Esophagus muscularis mucosa (tissue), 4 donors: Measurements from ENCODE around the gene GALT. TPM values are rescaled to one million over a fixed set of nuclear protein-coding genes. Genes with fewer than 3 reads are reported as not detected.

ENCODE experiments used
- DNase-seq: peaks from one replicate; pipeline ENCODE4 v3.0.0-alpha.2; 2017; ENCODE audit errors: extremely low spot score
- H3K27ac ChIP-seq, 4 donors: fragments of 200-600 bp; sonication (generic); replicated peaks in 1 of 4; 1 replicate in 3 of 4; 2 replicates in 1 of 4; pipeline ENCODE4 v1.5.1; 2016 to 2019; ENCODE audit warnings: mild to moderate bottlenecking in 1 of 4
- H3K27me3 ChIP-seq, 4 donors: fragments of 200-600 bp; sonication (generic); one replicate each; pipeline versions ENCODE4 v1.5.1 to v1.6.0; 2016 to 2019
- H3K36me3 ChIP-seq, 4 donors: fragments of 200-600 bp; sonication (generic); one replicate each; pipeline ENCODE4 v1.5.1; 2016 to 2019
- H3K4me1 ChIP-seq, 4 donors: fragments of 200-600 bp; sonication (generic); one replicate each; pipeline ENCODE4 v1.5.1; 2016 to 2019
- H3K4me3 ChIP-seq, 4 donors: fragments of 200-600 bp; sonication (generic); 1 replicate in 2 of 4; 2 replicates in 2 of 4; pipeline ENCODE4 v1.5.1; 2016 to 2019; ENCODE audit warnings: mild to moderate bottlenecking in 4 of 4, moderate library complexity in 1 of 4
- H3K9me3 ChIP-seq, 4 donors: fragments of 200-600 bp; sonication (generic); 1 replicate in 3 of 4; 2 replicates in 1 of 4; pipeline ENCODE4 v1.5.1; 2016 to 2019
- EP300 ChIP-seq: sonication (generic); formaldehyde crosslinking; IDR thresholded peaks from one replicate; pipeline ENCODE4 v1.6.1; 2017; ENCODE audit warnings: antibody characterized with exemption
- POLR2A ChIP-seq: fragments of 450-650 bp; IDR thresholded peaks from one replicate; pipeline ENCODE4 v1.6.1; 2017; ENCODE audit warnings: antibody characterized with exemption, moderate library complexity, mild to moderate bottlenecking, low read depth
- POLR2AphosphoS5 ChIP-seq, 2 donors: sonication (generic); formaldehyde crosslinking; IDR thresholded peaks; one replicate each; pipeline ENCODE4 v1.6.1; 2017; ENCODE audit warnings: antibody characterized with exemption in 2 of 2
- WGBS: methylation state at CpG from one replicate; pipeline ENCODE4 v1.1.5; 2018; 5-methylcytosine and 5-hydroxymethylcytosine counted together
- intact Hi-C: fragments of 100-400 bp; cut with DNase I; formaldehyde crosslinking; loops from one replicate; pipeline ENCODE4 v1.15.1; 2023
- total RNA-seq, 4 donors: library from RNA; depleted of rRNA; stranded (reverse); fragments of >200 nt; gene quantifications; one replicate each; pipeline versions ENCODE4 v1.1.0 to v1.2.1, GENCODE V29; 2016
- TF ChIP-seq, protein P1 (sequence below), 3 experiments: fragments of 200-600 bp in 2 of 3; fragments of 450-650 bp in 1 of 3; sonication (generic) in 2 of 3; IDR thresholded peaks; one replicate each; pipeline ENCODE4 v1.5.1; 2017 to 2019; ENCODE audit warnings: antibody characterized with exemption in 3 of 3, mild to moderate bottlenecking in 2 of 3, moderate library complexity in 1 of 3

The GALT gene
- total RNA-seq, 4 donors from 2014 or later: 15.9 to 34.7 (median 22.9) TPM

DNA sequence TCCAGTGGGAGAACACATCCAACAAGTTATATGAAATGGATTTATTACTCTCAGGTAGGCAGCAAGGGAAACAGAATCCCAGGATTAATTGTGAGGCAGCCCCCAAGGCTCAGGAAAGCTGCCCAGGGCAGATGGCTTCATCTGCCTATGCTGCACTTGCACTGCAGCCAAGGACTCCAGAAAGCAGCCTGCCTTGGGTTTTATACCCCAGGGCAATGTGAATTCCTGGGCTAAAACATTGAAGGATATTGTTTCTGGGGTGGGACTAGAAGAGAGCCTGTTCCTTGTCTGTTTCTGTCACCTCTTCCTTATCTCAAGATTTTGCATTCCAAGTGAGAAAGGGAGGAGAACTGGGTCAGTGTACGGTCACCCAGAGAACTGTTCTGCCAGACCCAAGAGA, 24.8 kb downstream of the GALT start:
- Histone ChIP-seq H3K4me1 (peaks cover 10 to 15% (median 14%) of the 10 kb centered on the region in 4 donors), H3K27ac (no peak overlapping the region), H3K27me3 (no peaks in the 10 kb centered on the region), H3K9me3 (no peaks in the 10 kb centered on the region), H3K36me3 (peaks cover 0 to 22% (median 6%) of the 10 kb centered on the region in 4 donors), H3K4me3 (no peak overlapping the region)
- 100% methylated on average over 1 of the region's 1 CpG for WGBS
- intact Hi-C loops: no loop called here
- TF ChIP-seq EP300 (no peak), POLR2A (no peak), POLR2AphosphoS5 (IDR thresholded peaks at IDR 0.05) (no peak)
- TF ChIP-seq, protein P1, sequence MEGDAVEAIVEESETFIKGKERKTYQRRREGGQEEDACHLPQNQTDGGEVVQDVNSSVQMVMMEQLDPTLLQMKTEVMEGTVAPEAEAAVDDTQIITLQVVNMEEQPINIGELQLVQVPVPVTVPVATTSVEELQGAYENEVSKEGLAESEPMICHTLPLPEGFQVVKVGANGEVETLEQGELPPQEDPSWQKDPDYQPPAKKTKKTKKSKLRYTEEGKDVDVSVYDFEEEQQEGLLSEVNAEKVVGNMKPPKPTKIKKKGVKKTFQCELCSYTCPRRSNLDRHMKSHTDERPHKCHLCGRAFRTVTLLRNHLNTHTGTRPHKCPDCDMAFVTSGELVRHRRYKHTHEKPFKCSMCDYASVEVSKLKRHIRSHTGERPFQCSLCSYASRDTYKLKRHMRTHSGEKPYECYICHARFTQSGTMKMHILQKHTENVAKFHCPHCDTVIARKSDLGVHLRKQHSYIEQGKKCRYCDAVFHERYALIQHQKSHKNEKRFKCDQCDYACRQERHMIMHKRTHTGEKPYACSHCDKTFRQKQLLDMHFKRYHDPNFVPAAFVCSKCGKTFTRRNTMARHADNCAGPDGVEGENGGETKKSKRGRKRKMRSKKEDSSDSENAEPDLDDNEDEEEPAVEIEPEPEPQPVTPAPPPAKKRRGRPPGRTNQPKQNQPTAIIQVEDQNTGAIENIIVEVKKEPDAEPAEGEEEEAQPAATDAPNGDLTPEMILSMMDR (IDR thresholded peaks at IDR 0.05): no peak
- no peak for DNase-seq

DNA sequence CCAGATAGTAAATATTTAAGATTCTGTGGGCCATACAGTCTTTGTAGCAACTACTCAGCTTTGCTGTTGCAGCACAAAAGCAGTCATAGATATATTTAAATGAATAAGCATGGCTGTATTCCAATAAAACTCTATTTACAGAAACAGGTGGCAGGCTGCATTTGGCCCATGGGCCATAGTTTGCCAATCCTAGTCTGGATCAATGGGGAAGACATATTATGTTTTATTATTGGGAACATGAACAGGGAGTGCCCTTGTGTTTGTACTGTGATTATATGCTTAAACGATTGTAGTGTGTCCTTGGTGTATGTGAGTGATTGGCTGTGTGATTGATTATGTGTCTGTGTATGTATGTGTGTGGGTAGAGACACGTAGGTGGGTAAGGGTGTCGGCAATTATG, 28.0 kb downstream of the GALT start:
- Histone ChIP-seq H3K4me3 (no peak overlapping the region), H3K4me1 (no peaks in the 10 kb centered on the region), H3K27me3 (no peaks in the 10 kb centered on the region), H3K36me3 (peaks cover 0 to 20% (median 0%) of the 10 kb centered on the region in 4 donors), H3K27ac (no peak overlapping the region), H3K9me3 (no peaks in the 10 kb centered on the region)
- no peak for DNase-seq
- WGBS: 93% methylated on average over 3 of the region's 3 CpGs
- TF ChIP-seq POLR2AphosphoS5 (IDR thresholded peaks at IDR 0.05) (no peak), POLR2A (no peak), EP300 (no peak)
- TF ChIP-seq, protein P1 (IDR thresholded peaks at IDR 0.05): no peak
- intact Hi-C loops: no loop called here

DNA sequence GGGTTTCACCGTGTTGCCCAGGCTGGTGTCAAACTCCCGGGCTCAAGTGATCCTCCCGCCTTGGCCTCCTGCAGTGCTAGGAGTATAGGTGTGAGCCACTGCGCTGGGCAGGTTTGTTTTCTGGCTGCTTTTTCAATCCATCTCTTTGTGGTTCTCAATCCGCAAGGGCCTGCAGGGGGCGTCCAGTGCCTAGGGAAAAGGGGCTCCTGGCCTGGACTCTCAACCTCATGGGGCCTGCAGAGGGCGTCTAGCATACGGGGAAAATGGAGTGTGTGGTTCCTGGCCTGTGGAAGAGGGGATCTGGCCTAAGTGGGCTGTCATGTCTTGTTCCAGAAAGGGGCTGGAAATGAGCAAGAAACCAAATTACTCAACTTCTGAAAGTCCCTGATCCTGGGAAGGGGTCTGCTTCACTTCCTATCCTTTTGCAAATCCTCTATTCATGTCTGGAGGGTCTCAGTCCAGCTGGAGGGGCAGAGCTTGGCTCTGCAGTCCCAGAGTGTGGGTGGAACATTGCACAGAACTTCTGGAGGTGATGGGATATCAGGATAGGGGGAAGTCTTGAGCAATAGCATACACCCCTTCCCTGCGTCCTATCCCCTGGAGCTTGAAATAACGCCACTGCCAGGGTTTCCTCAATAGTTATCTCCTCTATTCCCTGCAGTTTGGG, 28.7 kb downstream of the GALT start:
- Histone ChIP-seq H3K9me3 (no peaks in the 10 kb centered on the region), H3K4me1 (no peaks in the 10 kb centered on the region), H3K27me3 (no peaks in the 10 kb centered on the region), H3K4me3 (no peak overlapping the region), H3K36me3 (peaks cover 0 to 14% (median 0%) of the 10 kb centered on the region in 4 donors), H3K27ac (no peak overlapping the region)
- no peak for DNase-seq
- TF ChIP-seq EP300: no peak
- TF ChIP-seq, protein P1 (IDR thresholded peaks at IDR 0.05): peak; percentile 24 to 39 (median 37)
- TF ChIP-seq POLR2AphosphoS5 (IDR thresholded peaks at IDR 0.05): no peak
- 44% methylated on average over 10 of the region's 10 CpGs for WGBS
- intact Hi-C loops: no loop called here

DNA sequence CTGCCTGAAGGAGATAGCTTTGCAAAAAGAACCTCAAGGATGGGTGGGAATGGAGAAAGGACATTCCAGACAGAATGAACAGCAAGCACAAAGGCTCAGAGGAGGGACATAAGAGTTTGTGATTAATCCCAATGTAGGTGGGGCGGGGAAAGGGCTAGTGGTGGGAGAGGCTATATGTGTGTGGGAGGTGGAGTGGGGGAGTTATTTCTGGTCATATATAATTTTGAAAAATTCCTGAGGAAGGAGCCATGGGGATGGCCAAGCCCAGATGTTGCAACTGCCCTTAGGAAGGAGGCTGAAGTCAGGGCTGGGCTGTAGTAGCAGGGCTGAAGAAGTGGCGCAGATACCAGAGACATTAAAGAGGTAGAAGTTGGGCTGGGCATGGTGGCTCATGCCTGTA, 29.4 kb downstream of the GALT start:
- DNase-seq: no peak
- no peaks in the 10 kb centered on the region for H3K27me3 ChIP-seq
- intact Hi-C loops: no loop called here
- no peak overlapping the region for H3K4me3 ChIP-seq
- WGBS: 100% methylated on average over 2 of the region's 2 CpGs
- H3K9me3 ChIP-seq: no peaks in the 10 kb centered on the region
- H3K27ac ChIP-seq: no peak overlapping the region
- no peak for TF ChIP-seq POLR2AphosphoS5 (IDR thresholded peaks at IDR 0.05)
- no peak for TF ChIP-seq EP300
- TF ChIP-seq POLR2A: no peak
- TF ChIP-seq, protein P1 (IDR thresholded peaks at IDR 0.05): no peak
- peaks cover 0 to 13% (median under 1%) of the 10 kb centered on the region in 4 donors for H3K36me3 ChIP-seq
- H3K4me1 ChIP-seq: no peaks in the 10 kb centered on the region

DNA sequence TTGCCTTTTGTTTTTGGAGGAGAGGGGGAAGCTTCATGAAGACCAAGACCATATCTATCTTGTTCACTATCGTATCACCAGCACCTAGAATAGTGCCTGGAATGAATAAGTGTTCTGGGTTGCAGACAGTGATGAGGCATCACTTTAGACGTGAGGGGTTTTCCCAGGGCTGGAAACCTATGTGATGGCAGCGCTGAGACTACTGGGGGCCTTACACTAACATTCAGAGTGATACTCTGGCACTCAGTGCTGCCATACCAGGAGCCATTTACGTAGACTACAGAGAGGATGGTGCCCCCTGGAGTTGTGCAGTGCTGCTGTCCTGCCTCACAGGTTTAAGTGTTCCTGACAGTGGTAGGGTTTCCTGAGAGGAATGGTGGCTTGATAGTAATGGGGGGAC, 37.7 kb downstream of the GALT start:
- intact Hi-C loops: no loop called here
- H3K36me3 ChIP-seq: peaks cover 0 to 18% (median 8%) of the 10 kb centered on the region in 4 donors
- TF ChIP-seq POLR2A: no peak
- no peak for TF ChIP-seq POLR2AphosphoS5 (IDR thresholded peaks at IDR 0.05)
- TF ChIP-seq, protein P1 (IDR thresholded peaks at IDR 0.05): no peak
- no peak for TF ChIP-seq EP300
- WGBS: 90% methylated on average over 4 of the region's 4 CpGs
- H3K27me3 ChIP-seq: no peaks in the 10 kb centered on the region
- no peak overlapping the region for H3K4me3 ChIP-seq
- H3K9me3 ChIP-seq: no peaks in the 10 kb centered on the region
- DNase-seq: no peak
- H3K27ac ChIP-seq: no peak overlapping the region
- peaks cover 0 to 10% (median 0%) of the 10 kb centered on the region in 4 donors for H3K4me1 ChIP-seq
